PC-9 (cell line): ENCODE data around the gene GNG13. TPM values are rescaled to one million over a fixed set of nuclear protein-coding genes. Genes with fewer than 3 reads are reported as not detected.
A peak's percentile ranks its signal among the peaks of the same experiment; 100 is the strongest.

Experiments
- BruUV-seq: library from RNA; stranded (reverse); fragments of 400-500 nt; replicated peaks from 2 replicates; lab custom pipeline; 2021; lab: Mats Ljungman, UMichigan
- CTCF ChIA-PET: fragments of 300-600 bp; sonication (Branson Sonifier 250); formaldehyde crosslinking; loops from one replicate; lab custom pipeline; 2022; ENCODE audit warnings: antibody characterized with exemption; lab: Charles Lee
- POLR2A ChIA-PET: fragments of 300-600 bp; sonication (Branson Sonifier 250); formaldehyde crosslinking; loops from one replicate; lab custom pipeline; 2022; ENCODE audit warnings: antibody characterized with exemption; ENCODE audit not compliant: unreplicated experiment; lab: Charles Lee
- DNase-seq, 2 experiments: peaks; one replicate each; pipeline versions ENCODE4 v3.0.0 to v3.0.0-alpha.2; 2015 to 2022; ENCODE audit warnings: mixed read lengths in 1 of 2
- H2AFZ ChIP-seq: fragments of 200-600 bp; sonication (generic); 2 replicates; pipeline ENCODE4 v1.8.1; 2017; ENCODE audit warnings: antibody characterized with exemption
- H3F3A ChIP-seq: fragments of 200-600 bp; sonication (generic); 2 replicates; pipeline ENCODE4 v1.8.1; 2017; ENCODE audit warnings: antibody characterized with exemption, mild to moderate bottlenecking, low read depth; ENCODE audit not compliant: insufficient read depth
- H3K27ac ChIP-seq: fragments of 200-600 bp; sonication (generic); 2 replicates; pipeline ENCODE4 v1.6.1; 2016; ENCODE audit warnings: mixed run types
- H3K27me3 ChIP-seq: fragments of 200-600 bp; sonication (generic); 2 replicates; pipeline ENCODE4 v1.6.1; 2016; ENCODE audit warnings: low read depth, mixed run types; ENCODE audit not compliant: insufficient read depth
- H3K36me3 ChIP-seq: fragments of 200-600 bp; sonication (generic); 2 replicates; pipeline ENCODE4 v1.6.1; 2016; ENCODE audit warnings: low read depth, mixed run types
- H3K4me1 ChIP-seq: fragments of 200-600 bp; sonication (generic); replicated peaks from 2 replicates; pipeline ENCODE4 v1.6.1; 2016; ENCODE audit warnings: mixed run types; ENCODE audit not compliant: insufficient read depth
- H3K4me2 ChIP-seq: fragments of 200-600 bp; sonication (generic); 2 replicates; pipeline ENCODE4 v1.6.1; 2017; ENCODE audit warnings: mixed run types
- H3K4me3 ChIP-seq: fragments of 200-600 bp; sonication (generic); 2 replicates; pipeline ENCODE4 v1.6.1; 2016; ENCODE audit warnings: mixed run types
- H3K79me2 ChIP-seq: fragments of 200-600 bp; sonication (generic); 2 replicates; pipeline ENCODE4 v1.6.1; 2017; ENCODE audit warnings: low read depth, mixed run types
- H3K9me2 ChIP-seq: fragments of 200-600 bp; sonication (generic); 2 replicates; pipeline ENCODE4 v1.8.1; 2017; ENCODE audit warnings: mild to moderate bottlenecking; ENCODE audit not compliant: insufficient read depth
- H3K9me3 ChIP-seq: fragments of 200-600 bp; sonication (generic); 2 replicates; pipeline ENCODE4 v1.8.1; 2016; ENCODE audit warnings: low read depth; ENCODE audit not compliant: insufficient read depth
- H4K20me1 ChIP-seq: fragments of 200-600 bp; sonication (generic); 2 replicates; pipeline ENCODE4 v1.8.1; 2017; ENCODE audit not compliant: insufficient read depth
- CTCF ChIP-seq: fragments of 200-600 bp; sonication (generic); conservative IDR thresholded peaks from 2 replicates; pipeline ENCODE4 v1.6.1; 2017; ENCODE audit warnings: mixed run types, antibody characterized with exemption, mild to moderate bottlenecking, moderate library complexity
- EZH2 ChIP-seq: fragments of 200-600 bp; sonication (generic); IDR thresholded peaks from 2 replicates; pipeline ENCODE4 v1.8.0; 2017; ENCODE audit warnings: antibody characterized with exemption, low read depth
- intact Hi-C: fragments of 100-400 bp; cut with micrococcal nuclease; formaldehyde crosslinking; loops from one replicate; pipeline ENCODE4 v1.10.0; 2022; ENCODE audit not compliant: unreplicated experiment
- total RNA-seq: library from RNA; stranded (reverse); gene quantifications from 2 replicates; pipeline ENCODE4 v1.2.3, GENCODE V29; 2021

Gene GNG13
- total RNA-seq, 1 experiment from 2014 or later = not detected

- no peaks in the 10 kb centered on the region for H3K79me2 ChIP-seq
- H2AFZ ChIP-seq = no peak within 1 kb of the TSS
- H3K27me3 ChIP-seq = no peaks in the 10 kb centered on the region
- peak; percentile 51 to 92 for DNase-seq
- H3K4me2 ChIP-seq = peak within 1 kb of the TSS; percentile 51
- intact Hi-C loops = loop anchor here (2.0 kb wide), 2 partner anchors 16 to 20 kb away; partner anchors contain the start of gene CIAO3
- H3K9me3 ChIP-seq = no peaks in the 10 kb centered on the region
- no peaks in the 10 kb centered on the region for H3K36me3 ChIP-seq
- peaks cover 2% of the 10 kb centered on the region; the same call in 1 of the 2 replicates for H3F3A ChIP-seq
- ChIA-PET CTCF (interaction anchor here (0.5 to 2.1 kb wide), 5 partner anchors 20 to 48 kb away, joined by 3 to 7 read pairs (median 3); partner anchors contain the start of genes CHTF18, CIAO3 and RPUSD1), POLR2A (interaction anchor here (0.5 to 1.7 kb wide), 14 partner anchors 9 to 167 kb away, joined by 3 to 41 read pairs (median 4); partner anchors contain the start of genes ANTKMT, CHTF18 and RPUSD1)
- BruUV-seq = TSS peak; percentile 83
- TF ChIP-seq CTCF (no peak), EZH2 (no peak)
- no peaks in the 10 kb centered on the region for H3K9me2 ChIP-seq
- H3K4me3 ChIP-seq = no peak within 1 kb of the TSS
- H3K27ac ChIP-seq = no peak within 1 kb of the TSS
- peaks cover 16% of the 10 kb centered on the region for H3K4me1 ChIP-seq
- no peaks in the 10 kb centered on the region for H4K20me1 ChIP-seq
Measured at GRCh38 chr16:760545-761343, 39.8 kb downstream of the GNG13 start, which contains the start of gene MSLN. TSS of gene MSLN (plus strand) at chr16:760734. CDS start at chr16:762681, 1,947 bp downstream.

GRCh38 chr16:760065-760464 is 40.5 kb downstream of the GNG13 start:
- H3K36me3 ChIP-seq = no peaks in the 10 kb centered on the region
- no peaks in the 10 kb centered on the region for H3K79me2 ChIP-seq
- no peak overlapping the region for H3K4me3 ChIP-seq
- intact Hi-C loops = loop anchor here (2.0 kb wide), 2 partner anchors 17 to 19 kb away; partner anchors contain the start of gene CIAO3
- TF ChIP-seq EZH2 (no peak), CTCF (no peak)
- peaks cover 4% of the 10 kb centered on the region; the same call in 1 of the 2 replicates for H3F3A ChIP-seq
- ChIA-PET POLR2A (interaction anchor here (0.5 to 1.7 kb wide), 5 partner anchors 9 to 209 kb away, joined by 3 to 41 read pairs (median 4); partner anchors contain the start of genes ANTKMT, CHTF18 and RPUSD1), CTCF (interaction anchor here (2.1 kb wide), 1 partner anchor 48 kb away, joined by 7 read pairs; no protein-coding TSS in a partner anchor)
- H2AFZ ChIP-seq = no peak overlapping the region
- H3K9me3 ChIP-seq = no peaks in the 10 kb centered on the region
- no peak overlapping the region for H3K27ac ChIP-seq
- no peaks in the 10 kb centered on the region for H4K20me1 ChIP-seq
- peak overlapping the region; percentile 51; the same call in 1 of the 2 replicates for H3K4me2 ChIP-seq
- no peaks in the 10 kb centered on the region for H3K27me3 ChIP-seq
- no TSS peak for BruUV-seq
- H3K9me2 ChIP-seq = no peaks in the 10 kb centered on the region
- no peak for DNase-seq
- H3K4me1 ChIP-seq = peaks cover 16% of the 10 kb centered on the region

GRCh38 chr16:759110-759910 is 41.2 kb downstream of the GNG13 start:
- DNase-seq = peak in 1 of 2 experiments; percentile 77
- H3F3A ChIP-seq = peaks cover 4% of the 10 kb centered on the region; the same call in 1 of the 2 replicates
- no peaks in the 10 kb centered on the region for H3K79me2 ChIP-seq
- ChIA-PET CTCF (interaction anchor here (0.6 to 2.1 kb wide), 2 partner anchors 43 to 47 kb away, joined by 3 to 7 read pairs; no protein-coding TSS in a partner anchor), POLR2A (interaction anchor here (0.6 to 1.7 kb wide), 3 partner anchors 10 to 86 kb away, joined by 3 to 41 read pairs (median 9); partner anchors contain the start of genes CHTF18 and RPUSD1)
- H3K9me2 ChIP-seq = no peaks in the 10 kb centered on the region
- H3K27me3 ChIP-seq = no peaks in the 10 kb centered on the region
- H3K9me3 ChIP-seq = no peaks in the 10 kb centered on the region
- no peaks in the 10 kb centered on the region for H3K36me3 ChIP-seq
- TF ChIP-seq CTCF (no peak), EZH2 (no peak)
- no peak overlapping the region for H2AFZ ChIP-seq
- TSS peak; percentile 58 for BruUV-seq
- H3K4me1 ChIP-seq = peaks cover 16% of the 10 kb centered on the region
- intact Hi-C loops = no loop called here
- no peak overlapping the region for H3K4me3 ChIP-seq
- H3K27ac ChIP-seq = no peak overlapping the region
- no peaks in the 10 kb centered on the region for H4K20me1 ChIP-seq
- H3K4me2 ChIP-seq = no peak overlapping the region
